Endothelial cell of umbilical vein (primary cell): ENCODE data around the gene CALR3. TPM values are rescaled to one million over a fixed set of nuclear protein-coding genes. Genes with fewer than 3 reads are reported as not detected.
"Not testable (repeated sequence)": the region's sequence is repeated elsewhere in the genome, so short reads cannot be mapped to it uniquely, and the experiment has no call there.

Source experiments
- BruUV-seq: library from RNA; stranded (reverse); fragments of 400-500 nt; replicated peaks from 2 replicates; lab custom pipeline; 2021; lab: Mats Ljungman, UMichigan
- CTCF ChIA-PET: fragments of 300-600, 350-600 bp; sonication (Branson Sonifier 250); formaldehyde crosslinking; loops from one replicate; lab custom pipeline; 2021; ENCODE audit warnings: antibody characterized with exemption, inconsistent platforms; lab: Charles Lee
- POLR2A ChIA-PET: fragments of 300-600, 350-600 bp; sonication (Branson Sonifier 250); formaldehyde crosslinking; loops from one replicate; lab custom pipeline; 2021; ENCODE audit warnings: antibody characterized with exemption, inconsistent platforms; lab: Charles Lee
- DNase-seq: peaks from one replicate; pipeline ENCODE4 v3.0.0-alpha.2; 2011; ENCODE audit warnings: low read depth, low spot score
- FAIRE-seq: peaks from 2 replicates; lab custom pipeline; 2011; peaks lifted over from hg19 to GRCh38; lab: Jason Lieb, UNC
- H2AFZ ChIP-seq: 2 replicates; pipeline ENCODE4 v1.6.0; 2012; ENCODE audit warnings: low read depth, low read length, control low read depth, inconsistent platforms
- H3K27ac ChIP-seq: 2 replicates; pipeline ENCODE4 v1.5.1; 2011; ENCODE audit warnings: low read depth, mild to moderate bottlenecking, control low read depth, low read length, moderate library complexity; ENCODE audit not compliant: insufficient read depth
- H3K27me3 ChIP-seq, 2 experiments: 2 replicates each; pipeline versions ENCODE4 v1.6.0 to v1.6.1; 2011; ENCODE audit warnings: low read length in 2 of 2, mixed read lengths in 1 of 2; ENCODE audit not compliant: control insufficient read depth in 2 of 2, insufficient read depth in 2 of 2
- H3K36me3 ChIP-seq, 2 experiments: 2 replicates in 1 of 2; 3 replicates in 1 of 2; pipeline ENCODE4 v1.5.1; 2011; ENCODE audit warnings: low read length in 2 of 2, mild to moderate bottlenecking in 1 of 2, moderate library complexity in 1 of 2; ENCODE audit not compliant: control insufficient read depth in 2 of 2, insufficient read depth in 2 of 2; ENCODE audit errors: extremely low read depth in 1 of 2
- H3K4me1 ChIP-seq: 3 replicates; pipeline ENCODE4 v1.5.1; 2011; ENCODE audit warnings: mild to moderate bottlenecking, low read length; ENCODE audit not compliant: control insufficient read depth, insufficient read depth; ENCODE audit errors: extremely low read depth
- H3K4me2 ChIP-seq: 2 replicates; pipeline ENCODE4 v1.6.1; 2011; ENCODE audit warnings: low read length, control low read depth, mixed read lengths; ENCODE audit not compliant: insufficient read depth
- H3K4me3 ChIP-seq, 3 experiments: fragments of 200-600 bp in 1 of 3; sonication (generic), shearing (Covaris generic) in 1 of 3; replicated peaks in 1 of 3; 2 replicates each; pipeline ENCODE4 v1.5.1; 2011 to 2016; ENCODE audit warnings: control low read depth in 3 of 3, low read length in 3 of 3, mild to moderate bottlenecking in 2 of 3, inconsistent platforms in 1 of 3, low read depth in 1 of 3, moderate library complexity in 1 of 3; ENCODE audit not compliant: insufficient read depth in 1 of 3
- H3K79me2 ChIP-seq: 2 replicates; pipeline ENCODE4 v1.6.0; 2012; ENCODE audit warnings: low read length, inconsistent platforms; ENCODE audit not compliant: control insufficient read depth, insufficient read depth
- H3K9ac ChIP-seq: replicated peaks from 2 replicates; pipeline ENCODE3; 2011; ENCODE audit warnings: low read length, control low read depth; ENCODE audit not compliant: insufficient read depth; ENCODE audit errors: extremely low read depth
- H3K9me1 ChIP-seq: replicated peaks from 3 replicates; pipeline ENCODE4 v1.6.0; 2011; ENCODE audit warnings: mild to moderate bottlenecking, low read length; ENCODE audit not compliant: control insufficient read depth, insufficient read depth; ENCODE audit errors: extremely low read depth
- H3K9me3 ChIP-seq: replicated peaks from 2 replicates; pipeline ENCODE4 v1.5.1; 2012; ENCODE audit warnings: low read length, inconsistent platforms; ENCODE audit not compliant: control insufficient read depth, insufficient read depth
- H4K20me1 ChIP-seq: replicated peaks from 2 replicates; pipeline ENCODE3; 2011; ENCODE audit warnings: mild to moderate bottlenecking, low read length; ENCODE audit not compliant: control insufficient read depth, insufficient read depth; ENCODE audit errors: extremely low read depth
- EZH2 ChIP-seq: IDR thresholded peaks from 2 replicates; pipeline ENCODE4 v1.6.1; 2012; ENCODE audit warnings: borderline replicate concordance, low read depth, mild to moderate bottlenecking, moderate library complexity, low read length, inconsistent platforms; ENCODE audit not compliant: severe bottlenecking
- MYC ChIP-seq: IDR thresholded peaks from one replicate; pipeline ENCODE4 v1.6.1; 2011; ENCODE audit warnings: mild to moderate bottlenecking, low read depth, low read length
- dilution Hi-C: fragments of 300-500 bp; cut with MboI; formaldehyde crosslinking; loops from one replicate; pipeline ENCODE4 v1.15.0; 2019; ENCODE audit warnings: low sequenced_read_pairs; ENCODE audit not compliant: extremely low pct_ligation_motif_present
- intact Hi-C: fragments of 100-400 bp; cut with micrococcal nuclease; formaldehyde crosslinking; loops from one replicate; pipeline ENCODE4 v1.10.0; 2022
- polyA plus RNA-seq, 4 experiments: library from polyadenylated mRNA; depleted of rRNA in 3 of 4; stranded (reverse) in 3 of 4; unstranded in 1 of 4; fragments of >200 nt; gene quantifications; 2 replicates each; pipeline versions ENCODE4 v1.2.1 to v1.2.3, GENCODE V29; 2011 to 2012; ENCODE audit warnings: missing spikeins in 1 of 4
- total RNA-seq: library from RNA; stranded (reverse); gene quantifications from 2 replicates; pipeline ENCODE4 v1.2.3, GENCODE V29; 2021

Gene CALR3
- total and polyA plus RNA-seq, 2 donors (not counting 3 experiments of a cell fraction or from before 2014, with no cell fraction given), result not detected

DNA sequence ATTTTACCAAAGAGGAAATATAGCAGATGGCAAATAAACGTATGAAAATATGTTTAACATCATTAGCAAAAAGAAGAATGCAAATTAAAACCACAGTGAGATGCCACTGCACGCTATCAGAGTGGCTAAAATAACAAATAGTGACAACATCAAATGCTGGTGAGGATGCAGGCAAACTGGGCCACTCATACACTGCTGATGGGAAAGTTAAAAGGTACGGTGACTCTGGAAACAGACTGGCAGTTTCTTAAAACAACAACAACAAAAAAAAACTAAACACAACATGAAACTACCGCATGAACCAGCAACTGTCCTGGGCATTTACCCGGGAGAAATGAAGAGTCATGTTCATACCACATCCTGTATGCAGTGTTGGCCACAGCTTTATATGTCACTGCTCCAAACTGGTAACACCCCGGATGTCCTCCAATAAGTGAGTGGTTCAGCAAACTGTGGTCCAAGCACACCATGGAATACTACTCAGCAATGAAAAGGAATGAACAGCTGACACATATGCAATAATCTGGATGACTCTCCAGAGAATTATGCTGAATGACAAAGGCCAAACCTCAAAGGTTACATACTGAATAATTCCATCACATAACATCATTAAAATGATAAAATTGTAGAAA, 46.5 kb downstream of the CALR3 start:
- no peak overlapping the region for H3K9ac ChIP-seq
- peaks cover 3% of the 10 kb centered on the region for H4K20me1 ChIP-seq
- H3K4me2 ChIP-seq, result no peak overlapping the region
- DNase-seq (no peak), FAIRE-seq (no peak)
- H3K9me1 ChIP-seq, result no peaks in the 10 kb centered on the region
- peaks cover 37% of the 10 kb centered on the region for H3K79me2 ChIP-seq
- TF ChIP-seq EZH2 (no peak), MYC (no peak)
- intact Hi-C loops (no loop called here), dilution Hi-C loops (no loop called here)
- POLR2A ChIA-PET, result no interaction called here
- CTCF ChIA-PET, result no interaction called here
- no peaks in the 10 kb centered on the region for H3K36me3 ChIP-seq
- no peaks in the 10 kb centered on the region for H3K9me3 ChIP-seq
- H3K27ac ChIP-seq, result no peak overlapping the region
- H2AFZ ChIP-seq, result no peak overlapping the region
- no TSS peak for BruUV-seq
- no peaks in the 10 kb centered on the region for H3K27me3 ChIP-seq
- no peak overlapping the region for H3K4me3 ChIP-seq
- peaks cover 30% of the 10 kb centered on the region for H3K4me1 ChIP-seq

DNA sequence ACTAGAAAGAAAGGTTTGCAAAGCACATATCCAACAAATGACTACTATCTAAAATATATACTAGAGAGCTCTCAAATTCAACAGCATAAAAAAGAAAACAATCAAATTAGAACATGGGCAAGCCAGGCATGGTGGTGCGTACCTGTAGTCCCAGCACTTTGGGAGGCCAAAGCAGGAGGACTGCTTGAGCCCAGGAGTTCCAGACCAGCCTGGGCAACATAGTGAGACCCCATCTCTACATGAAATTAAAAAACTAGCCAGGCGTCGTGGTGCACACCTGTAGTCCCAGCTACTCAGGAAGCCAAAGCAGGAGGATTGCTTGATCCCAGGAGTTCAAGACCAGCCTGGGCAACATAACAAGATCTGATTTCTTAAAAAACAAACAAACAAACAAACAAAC, 47.1 kb downstream of the CALR3 start:
- H4K20me1 ChIP-seq, H3K27ac ChIP-seq, H3K4me3 ChIP-seq, intact Hi-C loops, H2AFZ ChIP-seq, FAIRE-seq, H3K27me3 ChIP-seq, H3K36me3 ChIP-seq, dilution Hi-C loops, POLR2A ChIA-PET, CTCF ChIA-PET, H3K9ac ChIP-seq, H3K9me3 ChIP-seq, H3K4me2 ChIP-seq, H3K9me1 ChIP-seq, BruUV-seq, DNase-seq: not testable (repeated sequence)
- peaks cover 30% of the 10 kb centered on the region for H3K4me1 ChIP-seq
- H3K79me2 ChIP-seq, result peaks cover 40% of the 10 kb centered on the region
